Epithelial cell of esophagus (primary cell): Measurements from ENCODE around the gene C16orf92.

Experiments
- DNase-seq: peaks from one replicate; pipeline ENCODE4 v3.0.0; 2010; ENCODE audit warnings: low read depth
- H3K4me3 ChIP-seq: 2 replicates; pipeline ENCODE4 v1.5.1; 2011; ENCODE audit warnings: mild to moderate bottlenecking, low read length, control low read depth
- CTCF ChIP-seq: IDR thresholded peaks from 2 replicates; pipeline ENCODE4 v1.5.1; 2011; ENCODE audit warnings: low read depth, mild to moderate bottlenecking, low read length, control low read depth, inconsistent platforms; ENCODE audit not compliant: insufficient read depth; ENCODE audit errors: missing control alignments

Gene C16orf92

GRCh38 chr16:29990034-29990433 is 33.0 kb upstream of the C16orf92 start:
- no peak overlapping the region for H3K4me3 ChIP-seq
- DNase-seq: no peak
- no peak for TF ChIP-seq CTCF

DNA sequence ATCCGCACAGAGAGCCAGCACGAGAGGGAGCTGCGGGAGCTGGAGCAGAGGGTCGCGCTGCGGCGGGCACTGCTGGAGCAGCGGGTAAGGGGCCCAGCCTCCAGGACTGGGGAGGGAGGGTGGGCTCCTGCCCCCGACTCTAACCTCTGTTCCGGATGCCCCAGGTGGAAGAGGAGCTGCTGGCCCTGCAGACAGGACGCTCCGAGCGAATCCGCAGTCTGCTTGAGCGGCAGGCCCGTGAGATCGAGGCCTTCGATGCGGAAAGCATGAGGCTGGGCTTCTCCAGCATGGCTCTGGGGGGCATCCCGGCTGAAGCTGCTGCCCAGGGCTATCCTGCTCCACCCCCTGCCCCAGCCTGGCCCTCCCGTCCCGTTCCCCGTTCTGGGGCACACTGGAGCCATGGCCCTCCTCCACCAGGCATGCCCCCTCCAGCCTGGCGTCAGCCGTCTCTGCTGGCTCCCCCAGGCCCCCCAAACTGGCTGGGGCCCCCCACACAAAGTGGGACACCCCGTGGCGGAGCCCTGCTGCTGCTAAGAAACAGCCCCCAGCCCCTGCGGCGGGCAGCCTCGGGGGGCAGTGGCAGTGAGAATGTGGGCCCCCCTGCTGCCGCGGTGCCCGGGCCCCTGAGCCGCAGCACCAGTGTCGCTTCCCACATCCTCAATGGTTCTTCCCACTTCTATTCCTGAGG is 32.0 kb upstream of the C16orf92 start:
- no peak for TF ChIP-seq CTCF
- H3K4me3 ChIP-seq: no peak overlapping the region
- no peak for DNase-seq

- no peak for DNase-seq
- no peak for TF ChIP-seq CTCF
- no peak overlapping the region for H3K4me3 ChIP-seq
These were observed 31.5 kb upstream of the C16orf92 start for GRCh38 chr16:29991571-29991904.

GRCh38 chr16:29992344-29992967 is 30.5 kb upstream of the C16orf92 start:
- no peak for TF ChIP-seq CTCF
- H3K4me3 ChIP-seq: no peak overlapping the region
- DNase-seq: no peak

DNA sequence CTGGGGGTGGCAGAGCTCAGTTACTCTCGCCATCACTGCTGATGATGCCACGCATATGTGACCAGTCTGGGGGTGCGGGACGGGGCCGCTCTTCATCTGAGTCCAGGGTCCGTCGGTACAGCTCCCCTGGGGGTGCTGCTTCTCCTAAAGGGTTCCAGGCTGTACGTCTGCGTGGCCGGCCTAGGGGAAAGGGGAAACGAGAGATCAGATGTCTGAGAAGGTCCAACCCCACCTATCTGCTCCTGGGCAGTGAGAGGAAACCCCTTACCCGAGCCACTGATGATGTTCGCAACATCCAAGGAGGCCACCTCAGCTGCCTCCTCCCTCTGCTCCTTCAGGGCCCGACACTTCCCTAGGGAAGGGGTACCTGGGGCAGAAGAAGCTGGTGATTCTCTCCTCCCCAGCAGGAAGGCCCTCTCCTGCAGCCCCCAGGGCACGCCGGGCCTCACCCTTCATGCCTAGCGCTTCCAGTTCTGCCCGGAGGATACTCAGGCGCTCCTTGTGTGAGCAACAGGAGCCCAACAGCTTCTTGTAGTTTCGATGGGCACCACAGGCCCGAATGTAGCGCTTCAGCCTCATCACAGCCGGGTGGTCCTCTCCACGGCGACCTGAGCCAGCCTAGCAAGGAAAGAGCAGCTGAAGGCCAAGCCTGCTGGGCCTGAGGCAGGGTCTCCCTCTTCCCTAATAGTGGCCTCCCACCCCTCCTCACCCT is 29.7 kb upstream of the C16orf92 start:
- no peak for TF ChIP-seq CTCF

DNA sequence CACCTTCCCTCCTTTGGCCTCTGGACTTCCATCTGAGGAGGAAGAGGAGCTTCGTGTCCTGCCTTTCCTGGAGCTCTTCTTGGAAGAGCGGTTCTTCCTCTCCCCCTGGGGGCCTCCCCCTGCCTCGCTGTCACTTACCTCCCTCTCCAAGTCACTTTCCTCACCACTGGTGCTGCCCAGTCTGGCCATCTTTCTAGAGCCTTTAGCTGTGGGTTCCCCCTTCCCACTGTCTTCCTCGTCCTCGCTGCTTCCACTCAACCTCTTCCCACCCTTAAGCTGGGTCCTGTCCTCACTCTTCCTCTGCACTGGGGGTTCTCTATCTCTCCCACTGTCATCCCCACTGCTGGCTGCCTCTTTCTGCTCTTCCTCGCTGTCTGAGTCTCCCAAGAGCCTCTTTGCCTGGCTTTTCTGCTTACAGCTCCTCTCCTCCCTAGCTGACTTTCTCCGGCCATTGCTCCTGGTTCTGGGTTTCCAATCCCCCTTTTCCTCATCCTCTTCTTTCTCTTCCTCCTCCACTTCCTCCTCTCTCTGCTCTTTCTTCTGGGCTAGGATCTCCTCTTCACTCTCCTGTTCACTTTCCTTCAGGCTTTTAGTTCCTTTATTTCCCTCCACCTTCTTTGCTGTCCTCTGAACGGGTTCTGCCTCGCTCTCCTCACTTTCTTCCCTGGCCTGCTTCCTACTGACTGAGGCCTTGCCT is 28.9 kb upstream of the C16orf92 start:
- no peak for DNase-seq
- no peak for TF ChIP-seq CTCF
- H3K4me3 ChIP-seq: no peak overlapping the region

More for the DNA sequence above, 29.7 kb upstream of the C16orf92 start:
- no peak overlapping the region for H3K4me3 ChIP-seq
- DNase-seq: no peak
